ENCODE measurements around the gene L1TD1. TPM values are rescaled to one million over a fixed set of nuclear protein-coding genes. Genes with fewer than 3 reads are reported as not detected.
"Not testable (repeated sequence)": the region's sequence is repeated elsewhere in the genome, so short reads cannot be mapped to it uniquely, and the experiment has no call there.

L1TD1 gene
- total RNA-seq, 4 donors from 2014 or later: 0.28 TPM; not detected in 3

- Histone ChIP-seq H3K27me3 (no peaks in the 10 kb centered on the region), H3K27ac (no peak overlapping the region), H3K36me3 (no peaks in the 10 kb centered on the region), H3K4me1 (no peaks in the 10 kb centered on the region), H3K9me3 (peaks cover 0 to 10% (median 0%) of the 10 kb centered on the region in 4 donors), H3K4me3 (no peak overlapping the region)
- no peak for DNase-seq
- TF ChIP-seq POLR2A (IDR thresholded peaks at IDR 0.05): no peak
- no peak for TF ChIP-seq CTCF (IDR thresholded peaks at IDR 0.05)
Observed at GRCh38 chr1:62210960-62211359, 16.3 kb downstream of the L1TD1 start.

GRCh38 chr1:62212411-62212810 lies 17.8 kb downstream of the L1TD1 start:
- Histone ChIP-seq H3K4me3 (no peak overlapping the region), H3K9me3 (peaks cover 0 to 10% (median 0%) of the 10 kb centered on the region in 4 donors), H3K27me3 (no peaks in the 10 kb centered on the region), H3K27ac (no peak overlapping the region), H3K4me1 (no peaks in the 10 kb centered on the region), H3K36me3 (no peaks in the 10 kb centered on the region)
- no peak for TF ChIP-seq POLR2A (IDR thresholded peaks at IDR 0.05)
- DNase-seq: no peak

- TF ChIP-seq CTCF (IDR thresholded peaks at IDR 0.05) (no peak), POLR2A (IDR thresholded peaks at IDR 0.05) (no peak)
- DNase-seq: no peak
Observed at GRCh38 chr1:62213075-62213914, 18.6 kb downstream of the L1TD1 start.

GRCh38 chr1:62218604-62219003 lies 24.0 kb downstream of the L1TD1 start:
- H3K36me3 ChIP-seq: no peaks in the 10 kb centered on the region
- no peak overlapping the region for H3K27ac ChIP-seq
- TF ChIP-seq POLR2A (IDR thresholded peaks at IDR 0.05): no peak
- TF ChIP-seq CTCF (IDR thresholded peaks at IDR 0.05): no peak
- H3K4me1 ChIP-seq: no peaks in the 10 kb centered on the region
- no peak for DNase-seq
- H3K9me3 ChIP-seq: no peaks in the 10 kb centered on the region
- H3K27me3 ChIP-seq: no peaks in the 10 kb centered on the region
- no peak overlapping the region for H3K4me3 ChIP-seq

More at GRCh38 chr1:62213075-62213914, 18.6 kb downstream of the L1TD1 start:
- H3K9me3 ChIP-seq: peaks cover 0 to 10% (median 0%) of the 10 kb centered on the region in 4 donors
- H3K27me3 ChIP-seq: no peaks in the 10 kb centered on the region
- no peak overlapping the region for H3K4me3 ChIP-seq
- H3K4me1 ChIP-seq: no peaks in the 10 kb centered on the region
- H3K27ac ChIP-seq: no peak overlapping the region
- no peaks in the 10 kb centered on the region for H3K36me3 ChIP-seq

- H3K27ac ChIP-seq, H3K4me3 ChIP-seq, H3K4me1 ChIP-seq, H3K27me3 ChIP-seq, DNase-seq, H3K36me3 ChIP-seq, H3K9me3 ChIP-seq: not testable (repeated sequence)
Observed at GRCh38 chr1:62220456-62220855, 25.8 kb downstream of the L1TD1 start.

GRCh38 chr1:62221171-62221570 lies 26.5 kb downstream of the L1TD1 start:
- no peaks in the 10 kb centered on the region for H3K9me3 ChIP-seq
- H3K27ac ChIP-seq: no peak overlapping the region
- TF ChIP-seq POLR2A (IDR thresholded peaks at IDR 0.05): no peak
- no peak for TF ChIP-seq CTCF (IDR thresholded peaks at IDR 0.05)
- no peaks in the 10 kb centered on the region for H3K27me3 ChIP-seq
- no peak overlapping the region for H3K4me3 ChIP-seq
- no peaks in the 10 kb centered on the region for H3K4me1 ChIP-seq
- H3K36me3 ChIP-seq: no peaks in the 10 kb centered on the region
- DNase-seq: no peak

All from Peyer's patch (tissue), 4 donors.